Stimulated activated CD4-positive, alpha-beta T cell treated with anti-CD3 and anti-CD28 coated beads, TNF-alpha, amount 100 ng/mL, for 24 hours (primary cell): Measurements from ENCODE around the gene LRRC15.

Experiments
- DNase-seq, 3 experiments: peaks; one replicate each; pipeline ENCODE4 v3.0.0-alpha.2; 2020; ENCODE audit warnings: low read depth in 3 of 3

LRRC15 gene

DNA sequence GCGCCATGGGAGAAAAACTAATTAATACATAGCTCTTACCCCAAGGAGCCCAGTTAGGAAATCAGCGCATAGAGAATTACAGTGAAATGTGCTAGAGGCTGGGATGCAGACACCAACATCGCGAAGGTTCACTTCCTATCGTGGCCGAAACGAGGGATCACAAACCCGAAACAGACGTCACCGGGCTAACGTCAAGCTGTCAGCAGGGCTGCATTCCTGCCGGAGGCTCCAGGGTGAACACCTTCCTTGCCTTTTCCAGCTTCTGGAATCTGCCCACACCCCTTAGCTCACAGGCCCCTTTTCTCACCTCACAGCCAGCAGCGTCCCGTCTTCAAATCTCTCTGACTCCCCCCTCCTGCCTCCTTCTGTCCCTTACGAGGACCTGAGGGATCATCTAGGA is 16.5 kb upstream of the LRRC15 start:
- DNase-seq, result no peak

DNA sequence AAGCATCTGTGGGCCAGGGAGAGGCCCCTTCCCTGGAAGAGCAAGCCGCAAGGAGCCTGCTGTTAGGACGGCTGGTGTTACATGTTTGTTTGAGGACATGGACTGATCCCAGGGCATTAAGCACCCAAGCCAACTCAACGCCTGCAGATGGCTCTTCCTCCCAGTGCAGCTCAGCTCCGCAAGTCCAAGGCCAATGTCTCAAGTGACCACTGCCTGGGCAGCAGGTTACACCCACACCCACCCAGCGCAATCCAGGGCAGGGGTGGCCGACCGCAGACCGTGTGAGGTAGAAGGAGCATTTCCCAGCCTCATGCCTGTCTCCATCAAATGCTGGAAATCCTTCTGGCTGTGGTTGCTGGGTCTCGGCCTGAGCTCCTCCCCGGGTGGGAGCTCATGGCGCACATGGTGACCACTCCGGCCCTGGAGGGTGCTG is 15.0 kb upstream of the LRRC15 start:
- DNase-seq, result no peak

DNA sequence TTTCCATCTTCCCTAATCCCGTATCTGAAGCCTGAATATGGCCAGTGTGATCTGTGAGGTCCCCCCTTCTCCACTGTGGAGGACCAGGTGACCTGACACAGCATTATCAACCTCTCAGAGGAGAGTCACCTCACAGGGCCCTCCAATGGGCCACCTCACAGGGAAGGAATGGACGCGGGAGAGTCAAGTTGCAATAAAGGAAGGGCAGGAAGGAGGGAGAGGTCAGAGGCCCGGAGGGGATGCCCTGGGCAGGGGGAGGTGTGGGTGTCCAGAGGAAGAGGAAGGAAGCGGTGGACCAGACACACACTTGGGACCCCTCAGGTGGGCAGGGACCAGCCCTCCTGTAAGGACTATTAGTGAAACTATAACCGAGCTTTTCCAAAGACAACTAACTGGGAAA is 14.6 kb upstream of the LRRC15 start:
- DNase-seq, result no peak

DNA sequence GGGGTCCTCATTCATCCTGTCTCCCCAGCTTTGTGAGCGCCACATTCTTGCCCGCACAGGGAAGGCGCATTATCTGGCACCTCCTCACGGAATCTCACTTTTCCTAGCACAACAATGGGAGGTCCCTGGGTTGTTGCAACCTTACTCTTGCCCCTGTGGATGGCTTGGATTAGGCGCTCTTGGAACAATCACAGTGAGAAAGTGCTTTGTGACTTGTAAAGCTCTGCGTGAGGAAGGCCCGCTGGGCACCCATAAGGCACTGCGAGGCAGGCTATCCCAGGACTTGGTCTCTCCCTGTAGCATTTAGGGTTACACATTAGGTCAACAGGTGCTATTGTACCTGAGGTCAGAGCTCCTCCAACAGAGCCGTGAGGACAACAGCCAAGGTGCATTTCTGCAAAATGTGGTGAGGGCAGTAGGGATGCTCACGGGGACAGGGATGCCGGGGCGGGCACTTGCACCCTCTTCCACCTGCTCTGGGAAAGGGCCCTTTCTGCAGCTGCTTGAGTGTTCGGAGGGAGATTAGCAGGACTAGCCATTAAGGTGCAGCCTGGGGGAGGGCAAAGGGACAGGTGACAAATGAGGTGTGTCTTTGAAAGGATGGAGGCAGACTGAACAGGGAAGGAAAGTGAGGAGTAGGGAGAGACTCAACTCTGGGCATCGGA is 13.9 kb upstream of the LRRC15 start:
- no peak for DNase-seq

DNA sequence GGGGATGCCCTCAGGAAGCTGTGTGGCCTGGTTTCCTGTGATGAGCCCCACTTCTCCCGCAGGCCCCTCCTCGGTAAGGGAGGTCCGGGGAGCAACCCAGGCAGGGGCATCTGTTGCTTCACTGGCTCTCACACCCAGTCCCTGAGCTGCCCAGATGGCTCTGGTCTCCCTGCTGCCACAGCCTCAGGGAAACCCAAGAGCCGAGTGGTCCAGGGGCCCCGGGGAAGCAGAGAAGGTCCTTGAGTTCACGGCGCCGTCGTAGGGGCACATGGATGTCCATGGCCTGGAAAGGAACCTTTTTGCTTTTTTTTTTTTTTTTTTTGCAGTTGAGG is 13.3 kb upstream of the LRRC15 start:
- no peak for DNase-seq

DNA sequence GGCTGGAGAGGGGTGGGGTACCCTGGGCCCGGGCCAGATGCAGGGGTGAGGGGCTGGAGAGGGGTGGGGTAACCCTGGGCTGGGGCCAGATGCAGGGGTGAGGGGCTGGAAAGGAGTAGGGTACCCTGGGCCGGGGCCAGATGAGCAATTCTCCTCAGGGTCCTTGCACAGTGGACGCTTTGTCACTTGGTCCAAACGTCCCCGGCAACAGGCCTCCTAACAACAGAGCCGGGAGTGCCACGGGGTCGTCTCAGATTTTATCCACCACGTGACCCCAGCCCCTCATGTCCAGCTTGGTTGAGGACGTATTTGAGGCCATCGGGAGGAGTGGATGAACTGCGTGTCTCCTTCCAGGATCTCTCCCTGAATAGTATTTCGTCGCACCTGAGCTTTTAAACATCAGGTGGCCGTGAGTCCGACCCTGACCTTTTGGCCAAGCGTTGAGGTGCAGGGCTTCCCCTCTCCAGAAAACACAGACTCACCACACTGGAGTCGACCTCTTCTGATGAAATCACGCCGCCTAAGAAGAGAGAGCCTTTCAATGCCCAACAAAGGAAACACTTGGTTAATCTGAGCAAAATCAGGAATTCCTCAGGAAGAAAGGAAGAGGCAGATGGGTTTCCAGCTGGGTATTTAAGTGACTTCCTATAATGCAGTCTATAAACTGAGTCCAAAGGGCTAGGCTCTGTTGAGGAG is 12.8 kb upstream of the LRRC15 start:
- DNase-seq, result no peak

DNA sequence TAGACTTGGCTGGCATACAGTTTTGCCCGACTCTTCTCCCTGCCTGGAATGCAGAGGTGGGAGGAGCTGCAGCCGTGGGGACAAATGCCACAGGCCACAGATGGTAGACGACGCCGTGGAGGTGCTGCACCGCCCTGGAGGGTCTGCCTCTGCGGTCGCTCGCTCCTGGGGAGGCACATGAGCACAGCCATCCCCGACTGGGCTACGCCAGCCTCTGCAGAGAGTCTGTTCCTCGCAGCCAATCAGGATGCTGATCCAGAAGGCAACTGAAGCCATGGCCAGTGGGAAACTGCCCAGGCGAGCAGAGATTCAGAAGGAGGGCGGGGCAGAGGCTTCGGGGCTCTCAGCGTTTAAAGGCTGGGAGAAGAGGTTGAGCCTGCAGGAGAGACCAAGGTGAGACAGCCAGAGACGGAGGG is 11.9 kb upstream of the LRRC15 start:
- DNase-seq, result no peak

DNA sequence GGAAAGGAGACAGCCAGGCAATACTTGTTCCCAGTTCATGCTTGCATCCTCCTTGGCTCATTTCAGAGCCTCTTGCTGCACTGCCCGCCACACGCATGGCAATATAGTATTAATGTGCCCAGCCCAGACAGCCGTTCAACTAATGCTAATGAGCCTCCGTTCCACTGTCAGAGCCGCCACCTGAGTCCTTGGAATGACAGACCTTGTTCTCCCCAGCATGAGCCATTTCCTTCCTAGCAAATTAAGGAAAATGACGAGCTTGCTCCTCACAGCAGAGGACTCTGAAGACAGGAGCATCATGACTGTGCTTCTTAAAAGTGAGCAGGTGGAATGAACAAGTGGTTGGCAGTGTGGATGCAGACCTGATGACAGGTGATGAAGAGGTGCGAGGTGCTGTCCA is 10.8 kb upstream of the LRRC15 start:
- no peak for DNase-seq

DNA sequence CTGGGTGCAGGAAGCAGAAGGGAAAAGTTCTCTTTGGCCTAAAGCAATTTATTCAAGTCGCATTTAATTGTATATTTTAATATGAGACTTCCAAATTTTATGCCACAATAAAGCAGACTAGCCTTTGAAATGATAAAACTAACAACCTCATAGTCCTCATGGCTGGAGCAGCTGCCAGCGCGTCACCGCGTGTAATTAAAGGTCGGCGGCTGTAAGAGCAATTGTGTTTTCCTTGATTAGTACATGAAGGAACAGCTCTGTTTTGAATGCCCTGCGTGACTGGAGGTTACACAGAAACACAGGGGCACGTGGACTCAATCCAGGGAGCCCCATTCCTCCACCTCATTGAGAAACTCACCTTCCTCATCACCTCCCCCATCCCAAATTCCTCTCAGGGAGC is 10.1 kb upstream of the LRRC15 start:
- DNase-seq, result no peak

DNA sequence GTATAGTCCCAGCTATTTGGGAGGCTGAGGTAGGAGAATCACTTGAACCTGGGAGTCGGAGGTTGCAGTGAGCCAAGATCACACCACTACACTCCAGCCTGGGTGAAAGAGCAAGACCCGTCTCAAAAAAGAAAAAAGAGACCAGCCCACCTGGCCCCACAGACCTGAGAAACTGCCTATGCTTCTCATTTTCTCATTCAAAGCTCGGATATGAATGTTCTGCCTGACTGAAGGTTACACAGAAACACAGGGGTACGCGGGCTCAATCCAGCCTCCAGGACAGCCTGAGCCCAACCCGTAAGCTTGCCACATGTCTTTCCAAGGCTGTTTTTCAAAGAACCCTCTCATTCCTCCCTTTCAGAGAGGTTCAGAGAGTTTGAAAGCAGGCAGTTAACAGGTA is 9.7 kb upstream of the LRRC15 start:
- DNase-seq, result no peak

DNA sequence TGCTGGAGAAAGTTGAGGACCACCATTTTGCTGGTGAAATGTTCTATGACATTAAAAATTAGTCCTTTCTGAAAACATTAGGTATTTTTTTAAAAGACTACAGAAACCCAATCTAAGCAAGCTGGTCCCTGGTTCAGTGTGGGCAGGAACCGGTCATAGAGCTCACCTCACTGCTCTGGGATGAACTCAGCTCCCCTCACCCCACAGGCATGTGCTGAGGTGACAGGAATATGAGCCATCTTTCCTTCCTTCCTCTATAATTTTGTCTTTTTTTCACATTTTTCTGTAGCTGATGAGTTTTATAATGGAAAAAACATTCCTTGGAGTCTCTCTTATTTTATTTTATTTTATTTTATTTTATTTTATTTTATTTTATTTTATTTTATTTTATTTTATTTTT is 8.2 kb upstream of the LRRC15 start:
- DNase-seq, result no peak

DNA sequence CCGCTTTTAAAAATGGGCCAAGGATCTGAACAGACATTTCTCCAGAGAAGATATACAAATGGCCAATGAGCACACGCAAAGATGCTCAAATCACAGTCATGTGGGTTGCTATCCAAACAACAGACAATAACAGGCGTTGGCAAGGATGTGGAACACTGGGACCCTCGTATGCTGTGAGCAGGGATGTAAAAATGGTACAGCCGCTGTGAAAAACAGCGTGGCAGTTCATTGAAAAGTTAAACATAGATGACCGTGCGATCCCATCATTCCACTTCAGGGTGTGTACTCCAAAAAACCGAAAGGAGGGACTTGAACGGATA is 6.7 kb upstream of the LRRC15 start:
- DNase-seq, result no peak

DNA sequence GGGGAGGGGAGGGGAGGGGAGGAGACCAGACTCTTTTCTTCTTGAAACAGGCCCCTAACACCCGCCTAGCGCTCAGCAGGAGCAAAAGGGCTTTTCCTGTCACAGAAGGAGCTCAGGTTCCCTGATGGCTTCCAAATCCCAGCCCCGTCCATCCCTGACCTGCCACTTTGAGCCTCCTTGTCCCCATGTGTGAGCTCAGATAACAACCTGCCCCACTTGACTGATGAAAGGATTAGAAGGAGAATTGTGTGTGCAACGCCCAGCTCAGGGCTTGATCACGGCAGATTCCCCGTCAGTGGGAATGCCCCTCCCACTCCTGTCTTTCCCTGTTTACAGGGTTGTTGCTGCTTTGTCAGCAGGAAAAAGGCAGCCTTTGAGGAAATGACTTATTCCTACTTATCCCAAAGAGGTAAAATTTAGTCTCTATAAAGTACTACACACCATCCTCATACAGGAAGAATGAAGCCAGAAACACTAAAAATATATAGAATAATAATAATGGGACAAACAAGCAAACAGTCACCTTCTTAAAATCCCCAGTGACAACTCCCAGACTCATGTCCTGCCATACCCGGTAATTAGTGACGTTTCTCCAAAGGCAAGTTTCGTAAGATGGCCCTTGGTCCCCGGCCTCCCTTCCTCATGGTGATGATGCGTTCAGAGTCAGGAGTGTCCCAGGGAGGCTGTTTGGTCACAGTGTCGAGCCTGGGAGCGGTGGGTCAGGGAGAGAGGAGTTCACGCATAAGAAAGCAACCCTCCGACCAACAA is 6.1 kb upstream of the LRRC15 start:
- no peak for DNase-seq

DNA sequence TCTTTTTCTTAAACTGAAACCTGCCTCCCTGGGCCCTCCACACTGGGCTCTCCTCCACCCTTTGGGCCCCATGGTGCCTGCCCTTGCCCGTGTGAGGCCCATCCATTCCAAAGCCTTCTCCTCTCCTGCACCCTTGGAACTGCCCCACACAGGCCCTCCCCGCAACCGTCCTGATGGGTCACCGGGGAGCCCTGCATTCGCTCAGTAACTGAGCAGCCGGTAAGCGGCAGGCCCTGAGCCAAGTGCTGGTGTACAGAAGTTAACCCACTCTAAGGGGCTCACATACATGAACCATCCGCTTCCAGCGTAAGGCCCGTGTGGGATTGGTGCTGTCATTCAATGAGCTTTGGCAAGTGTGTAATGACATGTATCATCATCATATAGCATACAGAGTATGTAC is 5.4 kb upstream of the LRRC15 start:
- DNase-seq, result no peak

DNA sequence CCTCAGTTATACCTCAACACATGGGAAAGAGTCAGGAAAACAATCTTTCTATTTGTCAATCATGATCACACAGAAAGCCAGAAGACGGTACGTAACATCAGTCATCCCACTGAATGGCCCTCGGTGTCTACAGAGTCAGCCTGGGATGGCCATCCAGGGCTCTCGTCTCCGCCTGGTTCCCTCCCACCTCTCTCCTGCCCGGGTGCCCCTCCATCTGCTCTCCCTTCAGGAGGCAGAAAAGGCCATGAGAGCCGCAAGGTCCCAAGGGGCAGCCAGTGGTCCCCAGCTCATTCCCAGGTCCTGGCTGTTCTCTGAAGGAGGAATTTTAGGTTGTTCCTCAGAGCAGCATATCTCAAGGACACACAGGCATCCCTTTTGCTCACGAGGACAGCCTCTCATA is 4.4 kb upstream of the LRRC15 start:
- DNase-seq, result no peak

DNA sequence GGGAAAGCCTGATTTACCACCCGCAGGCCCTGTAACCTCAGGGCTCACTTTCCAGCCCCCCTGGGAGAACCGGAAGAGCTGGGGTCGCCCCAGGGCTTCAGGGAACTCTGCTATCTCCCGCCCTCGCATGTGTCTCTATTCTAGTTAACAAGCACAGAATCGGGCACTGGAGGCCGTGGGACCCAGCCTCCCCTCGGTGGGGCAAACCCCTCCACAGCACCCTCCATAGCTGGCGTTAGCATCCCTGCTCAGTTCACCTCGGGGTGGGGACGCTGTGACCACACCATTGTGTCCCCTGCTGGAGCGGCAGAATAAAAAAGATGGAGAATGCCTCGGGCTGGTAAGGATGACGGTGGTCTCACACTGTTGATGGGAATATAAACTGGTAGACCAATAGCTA is 3.5 kb upstream of the LRRC15 start:
- no peak for DNase-seq

DNA sequence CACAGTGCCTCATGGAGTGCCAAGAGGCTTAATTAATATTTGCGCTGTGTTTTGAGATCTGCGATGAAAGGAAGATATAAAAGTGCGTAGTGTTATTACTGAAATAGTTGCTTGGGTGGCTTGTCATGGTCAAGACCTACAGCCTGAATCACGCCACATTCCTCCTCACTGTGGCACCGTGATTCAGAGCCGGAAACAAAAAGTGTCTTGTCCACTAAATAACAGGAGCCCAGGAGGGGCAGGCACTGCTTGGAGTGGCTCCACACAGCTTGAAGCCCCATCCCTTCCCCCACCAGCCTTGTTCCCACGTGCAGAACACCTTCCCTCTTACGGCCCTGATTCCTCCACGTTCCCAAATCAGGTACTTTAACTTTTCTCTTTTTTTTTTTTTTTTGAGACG is 1.2 kb upstream of the LRRC15 start:
- no peak for DNase-seq

DNA sequence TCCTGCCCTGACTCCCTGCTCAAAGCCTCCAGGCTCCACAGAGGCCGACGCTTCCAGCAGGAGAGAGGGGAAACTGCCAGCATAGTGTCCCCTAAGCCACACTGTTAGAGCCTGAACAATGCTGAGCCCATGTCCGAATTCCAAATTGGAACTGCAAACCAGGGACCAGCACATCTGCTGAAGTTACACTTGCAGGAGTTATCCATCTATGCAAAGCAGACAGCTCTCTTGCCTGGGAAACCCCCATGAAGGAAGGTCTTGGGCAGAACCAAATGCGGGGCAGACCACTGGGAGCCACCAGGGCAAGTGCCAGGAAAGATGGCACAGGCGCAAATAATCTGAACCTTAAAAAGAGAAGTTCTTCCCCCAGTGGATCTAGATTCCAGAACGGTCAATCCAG is 625 bp downstream of the LRRC15 start:
- no peak for DNase-seq

DNA sequence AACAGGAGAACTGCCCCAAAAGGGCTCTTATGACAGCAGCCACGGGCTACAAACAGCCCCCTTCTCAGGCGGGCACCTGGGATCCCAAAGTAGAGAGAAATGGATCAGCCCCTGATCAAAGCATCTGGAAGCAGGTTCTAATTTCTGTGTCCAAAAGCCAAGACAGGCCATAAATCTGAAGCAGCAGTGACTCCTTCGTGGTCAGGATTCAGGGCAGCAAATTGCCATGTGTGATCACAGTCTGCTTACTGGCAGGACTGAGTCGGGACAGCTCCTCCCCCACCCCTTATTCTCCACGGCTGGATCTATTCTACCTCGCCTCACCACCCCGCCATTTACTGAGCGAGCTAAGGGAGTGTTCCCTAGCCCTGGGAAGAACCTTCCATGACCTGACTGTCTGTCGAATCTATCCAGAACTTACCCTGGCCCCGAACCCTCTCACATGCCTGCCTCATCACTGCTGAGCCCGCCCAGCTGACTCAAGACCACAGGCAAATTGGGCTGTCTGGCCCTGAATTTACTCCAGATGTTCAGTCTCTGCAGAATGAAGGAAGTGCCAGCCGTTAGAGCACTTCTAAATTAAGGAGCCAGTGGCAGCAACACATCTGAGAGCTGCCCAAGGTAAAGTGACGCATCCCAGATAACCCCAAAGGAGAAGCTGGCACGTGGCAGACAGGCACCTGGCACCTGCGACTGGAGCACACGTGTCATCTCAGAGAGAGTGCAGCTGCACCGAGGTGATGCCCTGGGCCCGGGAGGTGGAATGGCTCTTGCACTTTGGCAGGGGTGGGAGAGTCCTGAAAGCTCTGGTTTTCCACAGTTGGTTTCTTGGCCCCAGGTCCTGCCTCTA is 1.3 kb downstream of the LRRC15 start:
- DNase-seq, result no peak

DNA sequence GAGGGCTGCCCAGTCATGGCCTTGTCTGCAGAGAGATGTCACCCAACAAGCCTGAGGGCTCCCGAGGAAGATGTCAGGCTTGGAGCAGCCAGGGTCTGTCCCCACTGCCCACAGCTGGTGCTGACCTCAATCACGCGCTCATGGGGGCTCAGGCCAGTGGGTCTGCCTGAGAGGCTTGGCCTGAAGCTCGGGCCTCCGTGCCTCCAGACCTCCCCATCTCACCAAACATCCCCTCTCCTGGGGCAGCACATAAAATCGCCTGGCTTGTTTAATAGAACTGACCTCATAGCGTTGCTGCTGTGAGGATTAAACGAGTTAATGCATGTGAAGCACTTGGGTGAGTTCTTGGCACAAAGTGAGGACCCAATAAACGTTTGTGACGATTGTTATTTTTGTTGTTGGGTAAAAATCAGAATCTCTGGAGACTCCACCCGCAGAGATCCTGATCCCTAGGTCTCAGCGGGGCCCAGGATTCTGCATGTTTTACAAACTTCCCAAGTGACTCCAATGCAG is 3.5 kb downstream of the LRRC15 start:
- no peak for DNase-seq

DNA sequence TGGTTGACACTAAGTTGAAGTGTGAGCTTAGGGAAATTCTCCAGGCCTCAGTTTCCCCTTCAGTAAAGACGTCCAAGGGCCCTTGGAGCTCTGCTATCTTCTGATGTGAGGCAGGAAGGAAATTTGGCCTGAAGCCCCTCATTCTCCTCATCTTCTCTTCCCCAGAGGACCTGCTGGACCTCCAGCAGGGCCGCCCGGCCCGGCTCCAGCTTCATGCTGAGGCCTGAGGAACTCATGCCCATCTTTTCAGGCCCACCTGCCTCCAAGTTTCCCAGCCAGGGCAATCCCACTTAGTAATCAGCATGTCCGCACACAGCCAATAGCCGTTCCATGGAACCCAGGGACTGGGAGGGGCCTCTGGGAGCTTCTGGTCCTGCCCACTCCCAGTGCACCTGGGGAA is 4.0 kb downstream of the LRRC15 start:
- DNase-seq, result no peak
